GM12891 (cell line): ENCODE measurements around the gene ACTN4.
"Not testable (repeated sequence)": the region's sequence is repeated elsewhere in the genome, so short reads cannot be mapped to it uniquely, and the experiment has no call there.

Experiments
- DNase-seq: peaks from one replicate; pipeline ENCODE4 v3.0.0; 2011; ENCODE audit warnings: low spot score; ENCODE audit not compliant: insufficient read length
- FAIRE-seq: peaks from 2 replicates; lab custom pipeline; 2011; peaks lifted over from hg19 to GRCh38; lab: Jason Lieb, UNC
- PAX5 ChIP-seq: IDR thresholded peaks from 2 replicates; pipeline ENCODE4 v1.6.1; 2011; ENCODE audit warnings: low read length, moderate library complexity, mild to moderate bottlenecking; ENCODE audit not compliant: insufficient read depth, severe bottlenecking
- POLR2A ChIP-seq: IDR thresholded peaks from 2 replicates; pipeline ENCODE4 v1.6.1; 2011; ENCODE audit warnings: low read depth, low read length, control low read depth
- POLR2AphosphoS5 ChIP-seq: IDR thresholded peaks from 2 replicates; pipeline ENCODE4 v1.6.1; 2011; ENCODE audit warnings: low read depth, low read length, control low read depth
- POU2F2 ChIP-seq: IDR thresholded peaks from 2 replicates; pipeline ENCODE4 v1.6.1; 2011; ENCODE audit warnings: low read depth, mild to moderate bottlenecking, control low read depth, low read length, moderate library complexity
- SPI1 ChIP-seq: IDR thresholded peaks from 2 replicates; pipeline ENCODE4 v1.6.1; 2011; ENCODE audit warnings: low read depth, low read length, control low read depth
- TAF1 ChIP-seq: IDR thresholded peaks from 2 replicates; pipeline ENCODE4 v1.6.1; 2011; ENCODE audit warnings: low read depth, low read length, control low read depth

The ACTN4 gene

GRCh38 chr19:38766276-38767047 is 119.0 kb downstream of the ACTN4 start:
- FAIRE-seq (no peak), DNase-seq (no peak)
- TF ChIP-seq SPI1 (no peak), TAF1 (no peak), PAX5 (no peak), POU2F2 (no peak), POLR2AphosphoS5 (no peak), POLR2A (no peak)

GRCh38 chr19:38769635-38770211 is 122.3 kb downstream of the ACTN4 start:
- TF ChIP-seq POU2F2 = no peak
- 0 out of 2 replicates have a peak, but pooled peaks have one; percentile 33 for TF ChIP-seq TAF1
- no peak for TF ChIP-seq POLR2A
- TF ChIP-seq PAX5 = peak; percentile 72
- TF ChIP-seq POLR2AphosphoS5 = no peak
- FAIRE-seq (peak; percentile 97), DNase-seq (peak; percentile 83)

- FAIRE-seq = not testable (repeated sequence)
Measured at GRCh38 chr19:38770228-38770948, 122.9 kb downstream of the ACTN4 start.

GRCh38 chr19:38770949-38771275 is 123.5 kb downstream of the ACTN4 start:
- not testable (repeated sequence) for DNase-seq
- peak; percentile 100 for FAIRE-seq

More at GRCh38 chr19:38770228-38770948, 122.9 kb downstream of the ACTN4 start:
- DNase-seq = not testable (repeated sequence)

- not testable (repeated sequence) for DNase-seq, FAIRE-seq
Measured at GRCh38 chr19:38771569-38771968, 124.1 kb downstream of the ACTN4 start.

GRCh38 chr19:38773469-38774177 is 126.2 kb downstream of the ACTN4 start, which contains the start of gene LGALS7:
Gene LGALS7 (minus strand): TSS chr19:38773517. CDS start chr19:38773492, 25 bp downstream.
- FAIRE-seq (no peak), DNase-seq (no peak)
- TF ChIP-seq POLR2A (no peak), POLR2AphosphoS5 (no peak), TAF1 (no peak), PAX5 (no peak), POU2F2 (no peak), SPI1 (no peak)

GRCh38 chr19:38774181-38774950 is 126.9 kb downstream of the ACTN4 start:
- TF ChIP-seq TAF1 = no peak
- TF ChIP-seq PAX5 = no peak
- TF ChIP-seq POLR2AphosphoS5 = no peak
- no peak for TF ChIP-seq POLR2A
- no peak for TF ChIP-seq SPI1
- no peak for TF ChIP-seq POU2F2
- DNase-seq (no peak), FAIRE-seq (no peak)

GRCh38 chr19:38778733-38779132 is 131.3 kb downstream of the ACTN4 start:
- TF ChIP-seq POLR2AphosphoS5 (no peak), POLR2A (no peak), SPI1 (no peak), PAX5 (no peak), POU2F2 (no peak), TAF1 (no peak)
- DNase-seq (no peak), FAIRE-seq (no peak)

GRCh38 chr19:38780443-38780842 is 133.0 kb downstream of the ACTN4 start:
- no peak for TF ChIP-seq SPI1
- no peak for TF ChIP-seq TAF1
- TF ChIP-seq PAX5 = no peak
- TF ChIP-seq POU2F2 = no peak
- TF ChIP-seq POLR2A = no peak
- TF ChIP-seq POLR2AphosphoS5 = no peak
- DNase-seq = no peak
- FAIRE-seq = no peak
